GM12878 (cell line): Measurements from ENCODE around the gene CLEC6A. TPM values are rescaled to one million over a fixed set of nuclear protein-coding genes. Genes with fewer than 3 reads are reported as not detected.

Experiments used
- ATAC-seq: fragments of 200-7000 bp; cut with Tn5 transposase; 3 replicates; pipeline ENCODE4 v1.9.1; 2020; ENCODE audit warnings: mild to moderate bottlenecking, moderate library complexity
- BruUV-seq: library from RNA; stranded (reverse); fragments of 400-500 nt; replicated peaks from 2 replicates; lab custom pipeline; 2021; lab: Mats Ljungman, UMichigan
- CTCF ChIA-PET: fragments of 300-600 bp; sonication (Branson Sonifier 250); formaldehyde crosslinking; extraction: SDS; loops from one replicate; lab custom pipeline; 2021; ENCODE audit warnings: inconsistent platforms; lab: Yijun Ruan, JAX
- POLR2A ChIA-PET: fragments of 350-600 bp; formaldehyde crosslinking; extraction: SDS; loops from one replicate; lab custom pipeline; 2021; ENCODE audit warnings: inconsistent platforms; lab: Charles Lee
- RAD21 ChIA-PET: fragments of 300-600 bp; sonication (Branson Sonifier 250); formaldehyde crosslinking; loops from one replicate; lab custom pipeline; 2023; ENCODE audit warnings: antibody characterized with exemption; ENCODE audit not compliant: unreplicated experiment; lab: Charles Lee
- SMC1A ChIA-PET: fragments of 300-600 bp; sonication (Branson Sonifier 250); formaldehyde crosslinking; loops from one replicate; lab custom pipeline; 2023; ENCODE audit not compliant: unreplicated experiment, uncharacterized antibody; lab: Charles Lee
- DNase-seq: peaks from one replicate; pipeline ENCODE4 v3.0.0-alpha.2; 2011; ENCODE audit warnings: low read depth, low spot score
- FAIRE-seq: peaks from 3 replicates; lab custom pipeline; 2011; peaks lifted over from hg19 to GRCh38; lab: Jason Lieb, UNC
- H2AFZ ChIP-seq: 2 replicates; pipeline ENCODE4 v1.6.0; 2011; ENCODE audit warnings: low read depth, low read length, control low read depth; ENCODE audit not compliant: control insufficient read depth
- H3K27ac ChIP-seq: 2 replicates; pipeline ENCODE4 v1.5.1; 2011; ENCODE audit warnings: control low read depth; ENCODE audit not compliant: control insufficient read depth, insufficient read depth
- H3K27me3 ChIP-seq, 2 experiments: replicated peaks in 1 of 2; 2 replicates each; pipeline versions ENCODE4 v1.6.0 to v1.6.1; 2011; ENCODE audit warnings: low read length in 1 of 2; ENCODE audit not compliant: control insufficient read depth in 2 of 2, insufficient read depth in 2 of 2
- H3K36me3 ChIP-seq, 2 experiments: 2 replicates each; pipeline ENCODE4 v1.5.1; 2011; ENCODE audit warnings: low read length in 1 of 2; ENCODE audit not compliant: control insufficient read depth in 2 of 2, insufficient read depth in 2 of 2
- H3K4me1 ChIP-seq: 2 replicates; pipeline ENCODE4 v1.6.1; 2011; ENCODE audit warnings: mild to moderate bottlenecking, low read length, moderate library complexity, mixed read lengths; ENCODE audit not compliant: control insufficient read depth, insufficient read depth
- H3K4me2 ChIP-seq: 2 replicates; pipeline ENCODE4 v1.6.0; 2011; ENCODE audit warnings: control low read depth; ENCODE audit not compliant: control insufficient read depth, insufficient read depth
- H3K4me3 ChIP-seq: fragments of 200-600 bp; sonication (generic); 2 replicates; pipeline ENCODE4 v1.5.1; 2016
- H3K79me2 ChIP-seq: 2 replicates; pipeline ENCODE4 v1.6.0; 2011; ENCODE audit warnings: low read length; ENCODE audit not compliant: control insufficient read depth, insufficient read depth
- H3K9ac ChIP-seq: 2 replicates; pipeline ENCODE4 v1.8.0; 2011; ENCODE audit warnings: low read length, control low read depth, mixed read lengths; ENCODE audit not compliant: control insufficient read depth, insufficient read depth
- H3K9me3 ChIP-seq: replicated peaks from 3 replicates; pipeline ENCODE4 v1.5.1; 2011; ENCODE audit warnings: mild to moderate bottlenecking, low read length; ENCODE audit not compliant: control insufficient read depth, insufficient read depth
- H4K20me1 ChIP-seq: 2 replicates; pipeline ENCODE4 v1.6.0; 2011; ENCODE audit not compliant: control insufficient read depth, insufficient read depth
- CHD4 ChIP-seq: fragments of 200-600 bp; sonication (generic); IDR thresholded peaks from 2 replicates; pipeline ENCODE4 v1.6.1; 2016; ENCODE audit warnings: mild to moderate bottlenecking
- E2F8 ChIP-seq: fragments of 450-650 bp; IDR thresholded peaks from 2 replicates; pipeline ENCODE4 v1.6.1; 2018; ENCODE audit warnings: mild to moderate bottlenecking, low read depth, moderate library complexity; ENCODE audit not compliant: partially characterized antibody
- FOXK2 ChIP-seq: fragments of 450-650 bp; IDR thresholded peaks from 2 replicates; pipeline ENCODE4 v1.6.1; 2017; ENCODE audit warnings: mild to moderate bottlenecking, moderate library complexity
- IRF3 ChIP-seq: fragments of 450-650 bp; IDR thresholded peaks from 2 replicates; pipeline ENCODE4 v1.6.1; 2014; ENCODE audit warnings: mild to moderate bottlenecking
- JUNB ChIP-seq: IDR thresholded peaks from 2 replicates; pipeline ENCODE4 v1.6.1; 2016; ENCODE audit warnings: antibody characterized with exemption, mild to moderate bottlenecking
- LARP7 ChIP-seq: fragments of 450-650 bp; IDR thresholded peaks from 2 replicates; pipeline ENCODE4 v1.6.1; 2017; ENCODE audit warnings: mild to moderate bottlenecking
- MTA2 ChIP-seq: fragments of 450-650 bp; IDR thresholded peaks from 2 replicates; pipeline ENCODE4 v1.6.1; 2016; ENCODE audit warnings: low read depth, mild to moderate bottlenecking, moderate library complexity
- NFYA ChIP-seq: IDR thresholded peaks from 2 replicates; pipeline ENCODE4 v1.6.1; 2011; ENCODE audit warnings: low read depth, mild to moderate bottlenecking, low read length, improper control_type of control experiment, borderline replicate concordance
- NRF1 ChIP-seq: conservative IDR thresholded peaks from 2 replicates; pipeline ENCODE4 v1.6.1; 2011; ENCODE audit warnings: mild to moderate bottlenecking, low read depth, low read length, improper control_type of control experiment
- POLR2A ChIP-seq: IDR thresholded peaks from 2 replicates; pipeline ENCODE4 v1.6.1; 2011; ENCODE audit warnings: low read depth, mild to moderate bottlenecking, low read length
- SIX5 ChIP-seq: IDR thresholded peaks from 2 replicates; pipeline ENCODE4 v1.6.1; 2011; ENCODE audit warnings: mild to moderate bottlenecking, low read depth, low read length, moderate library complexity; ENCODE audit not compliant: severe bottlenecking
- SREBF1 ChIP-seq: IDR thresholded peaks from 2 replicates; pipeline ENCODE4 v1.6.1; 2012; ENCODE audit warnings: mild to moderate bottlenecking, low read length
- STAT1 ChIP-seq: fragments of 450-650 bp; conservative IDR thresholded peaks from 2 replicates; pipeline ENCODE4 v1.6.1; 2014; ENCODE audit warnings: antibody characterized with exemption, mild to moderate bottlenecking
- TARDBP ChIP-seq: IDR thresholded peaks from 2 replicates; pipeline ENCODE4 v1.6.1; 2016; ENCODE audit warnings: borderline replicate concordance
- ZNF217 ChIP-seq: fragments of 450-650 bp; IDR thresholded peaks from 2 replicates; pipeline ENCODE4 v1.6.1; 2017; ENCODE audit warnings: antibody characterized with exemption, mild to moderate bottlenecking
- WGBS: methylation state at CpG from one replicate; pipeline ENCODE4 v1.1.6; 2016; ENCODE audit warnings: low lambda C conversion rate; ENCODE audit not compliant: insufficient replicate concordance, insufficient coverage; ENCODE audit errors: missing lambda C conversion rate; 5-methylcytosine and 5-hydroxymethylcytosine counted together
- in situ Hi-C: fragments of 300-500 bp; cut with MboI; formaldehyde crosslinking; loops from 9 replicates; pipeline ENCODE4 v1.14.3; 2018; ENCODE audit warnings: mixed read lengths
- intact Hi-C: fragments of 100-400 bp; cut with micrococcal nuclease; formaldehyde crosslinking; loops from one replicate; pipeline ENCODE4 v1.14.2; 2022; ENCODE audit not compliant: unreplicated experiment
- polyA plus RNA-seq, 11 experiments: library from polyadenylated mRNA; depleted of rRNA in 4 of 11; unstranded in 6 of 11; stranded (reverse) in 5 of 11; fragments of >200 nt; fragmentation: Nextera tagmentation in 4 of 11; fragmentation: Illumina TruSeq in 1 of 11; extraction: Ambion mirVana in 4 of 11; extraction: Trizol in 1 of 11; gene quantifications; 1 replicate in 1 of 11; 2 replicates in 10 of 11; pipeline versions ENCODE4 v1.2.1 to v1.2.3, GENCODE V29; 2011 to 2016; ENCODE audit warnings: inconsistent platforms in 2 of 11, missing spikeins in 2 of 11, low read depth in 1 of 11
- total RNA-seq, 4 experiments: library from RNA; depleted of rRNA in 3 of 4; stranded (reverse); fragments of >200 nt in 3 of 4; fragmentation: Illumina TruSeq in 1 of 4; extraction: Trizol in 1 of 4; gene quantifications; 2 replicates each; pipeline versions ENCODE4 v1.2.1 to v1.2.3, GENCODE V29; 2013 to 2021
- TF ChIP-seq, protein P1 (sequence below): IDR thresholded peaks from 2 replicates; pipeline ENCODE4 v1.6.1; 2012; ENCODE audit warnings: low read depth, low read length, improper control_type of control experiment

CLEC6A gene
- total and polyA plus RNA-seq, 10 of the 15 experiments (the other 5 are each of a cell fraction or from before 2014, with no cell fraction given) = not detected

GRCh38 chr12:8501720-8502119 lies 46.0 kb downstream of the CLEC6A start:
- H4K20me1 ChIP-seq = no peaks in the 10 kb centered on the region
- ChIA-PET SMC1A (interaction anchor here (0.7 kb wide), 1 partner anchor 144 kb away, joined by 3 read pairs; no protein-coding TSS in a partner anchor), POLR2A (no interaction called here), RAD21 (no interaction called here), CTCF (interaction anchor here (1.5 kb wide), 1 partner anchor 43 kb away, joined by 5 read pairs; no protein-coding TSS in a partner anchor)
- H3K4me3 ChIP-seq = no peak overlapping the region
- ATAC-seq = no peak
- TF ChIP-seq NFYA (no peak), CHD4 (no peak), FOXK2 (no peak), MTA2 (no peak), TARDBP (no peak)
- H2AFZ ChIP-seq = no peak overlapping the region
- H3K27me3 ChIP-seq = peaks cover 0 to 4% of the 10 kb centered on the region in 2 experiments; a peak in 1 of 4 replicates
- no peak overlapping the region for H3K4me2 ChIP-seq
- no peak overlapping the region for H3K9ac ChIP-seq
- H3K4me1 ChIP-seq = no peaks in the 10 kb centered on the region
- no peaks in the 10 kb centered on the region for H3K36me3 ChIP-seq
- WGBS = 62% methylated on average over 3 of the region's 3 CpGs
- H3K27ac ChIP-seq = no peak overlapping the region
- FAIRE-seq = peak; percentile 13
- no TSS peak for BruUV-seq
- no peak for DNase-seq
- intact Hi-C loops (no loop called here), in situ Hi-C loops (no loop called here)
- no peaks in the 10 kb centered on the region for H3K9me3 ChIP-seq
- H3K79me2 ChIP-seq = no peaks in the 10 kb centered on the region

- POLR2A ChIA-PET = no interaction called here
- no peak overlapping the region for H3K4me2 ChIP-seq
- BruUV-seq = no TSS peak
- no peaks in the 10 kb centered on the region for H3K79me2 ChIP-seq
- DNase-seq (no peak), ATAC-seq (no peak), FAIRE-seq (no peak)
- H4K20me1 ChIP-seq = no peaks in the 10 kb centered on the region
- H3K4me1 ChIP-seq = no peaks in the 10 kb centered on the region
- RAD21 ChIA-PET = no interaction called here
- H3K9me3 ChIP-seq = no peaks in the 10 kb centered on the region
- no peak overlapping the region for H3K4me3 ChIP-seq
- intact Hi-C loops (no loop called here), in situ Hi-C loops (no loop called here)
- H3K27me3 ChIP-seq = peaks cover 4% of the 10 kb centered on the region in 2 experiments; a peak in 3 of 4 replicates
- no peaks in the 10 kb centered on the region for H3K36me3 ChIP-seq
- H2AFZ ChIP-seq = no peak overlapping the region
- WGBS = 94% methylated on average over 1 of the region's 1 CpG
- SMC1A ChIA-PET = no interaction called here
- CTCF ChIA-PET = no interaction called here
- no peak overlapping the region for H3K27ac ChIP-seq
- H3K9ac ChIP-seq = no peak overlapping the region
- TF ChIP-seq SIX5 (no peak), NFYA (no peak), JUNB (no peak), ZNF217 (no peak), STAT1 (no peak), E2F8 (no peak), SREBF1 (no peak), LARP7 (no peak), IRF3 (no peak), NRF1 (no peak), POLR2A (no peak)
- TF ChIP-seq, protein P1, sequence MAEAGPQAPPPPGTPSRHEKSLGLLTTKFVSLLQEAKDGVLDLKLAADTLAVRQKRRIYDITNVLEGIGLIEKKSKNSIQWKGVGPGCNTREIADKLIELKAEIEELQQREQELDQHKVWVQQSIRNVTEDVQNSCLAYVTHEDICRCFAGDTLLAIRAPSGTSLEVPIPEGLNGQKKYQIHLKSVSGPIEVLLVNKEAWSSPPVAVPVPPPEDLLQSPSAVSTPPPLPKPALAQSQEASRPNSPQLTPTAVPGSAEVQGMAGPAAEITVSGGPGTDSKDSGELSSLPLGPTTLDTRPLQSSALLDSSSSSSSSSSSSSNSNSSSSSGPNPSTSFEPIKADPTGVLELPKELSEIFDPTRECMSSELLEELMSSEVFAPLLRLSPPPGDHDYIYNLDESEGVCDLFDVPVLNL = no peak
Observed at GRCh38 chr12:8504351-8504750, 48.6 kb downstream of the CLEC6A start.
